Measurements from ENCODE around the gene CNTNAP2. TPM values are rescaled to one million over a fixed set of nuclear protein-coding genes. Genes with fewer than 3 reads are reported as not detected.

The CNTNAP2 gene
- total RNA-seq, 2 donors from 2014 or later = 171 to 228 TPM

DNA sequence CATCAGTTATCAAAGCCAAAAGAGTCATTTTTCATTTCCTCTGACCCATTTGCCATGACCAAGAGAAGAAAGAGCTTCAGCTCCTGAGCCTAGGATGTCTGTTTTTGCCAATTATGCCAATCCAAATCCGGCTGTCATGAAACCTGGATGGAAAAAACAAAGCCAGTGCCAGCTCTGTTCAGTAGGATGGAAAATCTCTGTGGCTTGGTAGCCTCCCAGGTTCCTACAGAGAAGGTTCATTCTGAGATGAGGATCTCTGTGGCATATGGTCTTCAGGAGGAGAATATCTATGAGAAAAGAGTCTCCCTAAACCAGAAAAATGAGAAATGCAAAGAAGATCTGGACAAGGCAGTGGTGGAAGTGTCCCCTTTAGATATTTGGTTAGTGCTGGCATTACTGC, 475.4 kb downstream of the CNTNAP2 start:
- DNase-seq = no peak
- Histone ChIP-seq H3K4me1 (ENCODE audit: control insufficient read depth, insufficient read depth, low read length) (no peaks in the 10 kb centered on the region), H3K9ac (ENCODE audit: extremely low read depth, low read length, poor library complexity, severe bottlenecking) (no peak overlapping the region), H3K36me3 (ENCODE audit: control insufficient read depth, insufficient read depth, low read length) (no peaks in the 10 kb centered on the region), H3K4me3 (ENCODE audit: low read length) (no peak overlapping the region), H3K9me3 (ENCODE audit: control insufficient read depth, low read length) (no peaks in the 10 kb centered on the region), H3K27ac (ENCODE audit: low read depth, low read length) (no peak overlapping the region), H3K27me3 (ENCODE audit: control insufficient read depth, insufficient read depth, low read length, poor library complexity, severe bottlenecking) (no peaks in the 10 kb centered on the region)
- H3K4me3 Mint-ChIP-seq = no peak overlapping the region
- no peaks in the 10 kb centered on the region for H3K9me3 Mint-ChIP-seq
- 87% methylated on average over 1 of the region's 1 CpG; no CpG with 5 or more reads in 1 of the 2 experiments for WGBS, 2 experiments (ENCODE audit: insufficient coverage in 1 of 2, insufficient read length in 1 of 2)
- no peaks in the 10 kb centered on the region for H3K36me3 Mint-ChIP-seq (ENCODE audit: low read depth)
- TF ChIP-seq, protein P1, sequence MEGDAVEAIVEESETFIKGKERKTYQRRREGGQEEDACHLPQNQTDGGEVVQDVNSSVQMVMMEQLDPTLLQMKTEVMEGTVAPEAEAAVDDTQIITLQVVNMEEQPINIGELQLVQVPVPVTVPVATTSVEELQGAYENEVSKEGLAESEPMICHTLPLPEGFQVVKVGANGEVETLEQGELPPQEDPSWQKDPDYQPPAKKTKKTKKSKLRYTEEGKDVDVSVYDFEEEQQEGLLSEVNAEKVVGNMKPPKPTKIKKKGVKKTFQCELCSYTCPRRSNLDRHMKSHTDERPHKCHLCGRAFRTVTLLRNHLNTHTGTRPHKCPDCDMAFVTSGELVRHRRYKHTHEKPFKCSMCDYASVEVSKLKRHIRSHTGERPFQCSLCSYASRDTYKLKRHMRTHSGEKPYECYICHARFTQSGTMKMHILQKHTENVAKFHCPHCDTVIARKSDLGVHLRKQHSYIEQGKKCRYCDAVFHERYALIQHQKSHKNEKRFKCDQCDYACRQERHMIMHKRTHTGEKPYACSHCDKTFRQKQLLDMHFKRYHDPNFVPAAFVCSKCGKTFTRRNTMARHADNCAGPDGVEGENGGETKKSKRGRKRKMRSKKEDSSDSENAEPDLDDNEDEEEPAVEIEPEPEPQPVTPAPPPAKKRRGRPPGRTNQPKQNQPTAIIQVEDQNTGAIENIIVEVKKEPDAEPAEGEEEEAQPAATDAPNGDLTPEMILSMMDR (conservative IDR thresholded peaks at IDR 0.05) = no peak
- no peaks in the 10 kb centered on the region for H3K4me1 Mint-ChIP-seq
- no peak overlapping the region for H3K27ac Mint-ChIP-seq
- no peaks in the 10 kb centered on the region for H3K27me3 Mint-ChIP-seq (ENCODE audit: insufficient read depth)

DNA sequence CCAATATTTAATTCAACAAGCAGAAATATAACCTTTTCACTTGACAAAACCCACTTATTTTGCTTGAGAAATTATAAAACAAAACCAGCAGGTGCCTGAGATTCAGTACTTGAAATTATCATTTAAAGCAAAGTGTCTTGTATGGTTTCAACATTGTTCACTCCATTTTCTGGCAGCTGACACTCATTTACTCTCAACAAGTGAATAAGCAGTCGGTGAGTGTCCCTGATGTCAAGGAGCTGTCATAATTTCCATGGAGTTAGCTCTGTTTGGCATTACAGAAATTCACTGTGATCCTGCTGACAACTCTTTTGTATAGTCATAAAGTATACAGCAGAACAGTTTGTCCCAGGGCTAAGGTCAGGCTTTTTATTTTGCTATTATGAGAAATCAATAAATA, 490.0 kb downstream of the CNTNAP2 start:
- no peak for DNase-seq
- no peaks in the 10 kb centered on the region for H3K9me3 Mint-ChIP-seq
- TF ChIP-seq, protein P1 (conservative IDR thresholded peaks at IDR 0.05) = no peak
- Histone ChIP-seq H3K36me3 (ENCODE audit: control insufficient read depth, insufficient read depth, low read length) (no peaks in the 10 kb centered on the region), H3K4me3 (ENCODE audit: low read length) (no peak overlapping the region), H3K27ac (ENCODE audit: low read depth, low read length) (no peak overlapping the region), H3K9me3 (ENCODE audit: control insufficient read depth, low read length) (no peaks in the 10 kb centered on the region), H3K4me1 (ENCODE audit: control insufficient read depth, insufficient read depth, low read length) (no peaks in the 10 kb centered on the region), H3K27me3 (ENCODE audit: control insufficient read depth, insufficient read depth, low read length, poor library complexity, severe bottlenecking) (no peaks in the 10 kb centered on the region), H3K9ac (ENCODE audit: extremely low read depth, low read length, poor library complexity, severe bottlenecking) (no peak overlapping the region)
- no peak overlapping the region for H3K4me3 Mint-ChIP-seq
- H3K36me3 Mint-ChIP-seq (ENCODE audit: low read depth) = no peaks in the 10 kb centered on the region
- no peaks in the 10 kb centered on the region for H3K27me3 Mint-ChIP-seq (ENCODE audit: insufficient read depth)
- 83% methylated on average over 1 of the region's 1 CpG for WGBS, 2 experiments (ENCODE audit: insufficient coverage in 1 of 2, insufficient read length in 1 of 2)
- H3K4me1 Mint-ChIP-seq = no peaks in the 10 kb centered on the region
- no peak overlapping the region for H3K27ac Mint-ChIP-seq

GRCh38 chr7:146619641-146620040, 503.0 kb downstream of the CNTNAP2 start:
- Histone ChIP-seq H3K36me3 (ENCODE audit: control insufficient read depth, insufficient read depth, low read length) (no peaks in the 10 kb centered on the region), H3K27me3 (ENCODE audit: control insufficient read depth, insufficient read depth, low read length, poor library complexity, severe bottlenecking) (no peaks in the 10 kb centered on the region), H3K4me3 (ENCODE audit: low read length) (no peak overlapping the region), H3K9ac (ENCODE audit: extremely low read depth, low read length, poor library complexity, severe bottlenecking) (no peak overlapping the region), H3K9me3 (ENCODE audit: control insufficient read depth, low read length) (no peaks in the 10 kb centered on the region), H3K4me1 (ENCODE audit: control insufficient read depth, insufficient read depth, low read length) (no peaks in the 10 kb centered on the region), H3K27ac (ENCODE audit: low read depth, low read length) (no peak overlapping the region)
- Mint-ChIP-seq H3K36me3 (ENCODE audit: low read depth) (no peaks in the 10 kb centered on the region), H3K9me3 (no peaks in the 10 kb centered on the region), H3K4me1 (no peaks in the 10 kb centered on the region), H3K27me3 (ENCODE audit: insufficient read depth) (no peaks in the 10 kb centered on the region), H3K4me3 (no peak overlapping the region), H3K27ac (no peak overlapping the region)
- DNase-seq = no peak
- TF ChIP-seq, protein P1 (conservative IDR thresholded peaks at IDR 0.05) = no peak
- 90% methylated on average over 3 of the region's 5 CpGs; no CpG with 5 or more reads in 1 of the 2 experiments for WGBS, 2 experiments (ENCODE audit: insufficient coverage in 1 of 2, insufficient read length in 1 of 2)
